ENCODE data around the gene CEP131. TPM values are rescaled to one million over a fixed set of nuclear protein-coding genes. Genes with fewer than 3 reads are reported as not detected.

The CEP131 gene
- total and polyA plus RNA-seq, 5 experiments from 2014 or later = 1.1 to 12.0 (median 4.4) TPM

GRCh38 chr17:81192386-81193050, 30.2 kb downstream of the CEP131 start:
- H3K9me3 Mint-ChIP-seq = no peaks in the 10 kb centered on the region
- H3K4me1 Mint-ChIP-seq = peaks cover 0 to 2% (median 0%) of the 10 kb centered on the region in 4 donors
- peaks cover 0 to 3% (median 0%) of the 10 kb centered on the region in 3 donors for H3K36me3 Mint-ChIP-seq
- no peak overlapping the region for H3K27ac Mint-ChIP-seq
- no peak for DNase-seq
- ATAC-seq = no peak
- H3K4me3 Mint-ChIP-seq = no peak overlapping the region
- POLR2A ChIA-PET = no interaction called here
- H3K27me3 Mint-ChIP-seq = no peaks in the 10 kb centered on the region

DNA sequence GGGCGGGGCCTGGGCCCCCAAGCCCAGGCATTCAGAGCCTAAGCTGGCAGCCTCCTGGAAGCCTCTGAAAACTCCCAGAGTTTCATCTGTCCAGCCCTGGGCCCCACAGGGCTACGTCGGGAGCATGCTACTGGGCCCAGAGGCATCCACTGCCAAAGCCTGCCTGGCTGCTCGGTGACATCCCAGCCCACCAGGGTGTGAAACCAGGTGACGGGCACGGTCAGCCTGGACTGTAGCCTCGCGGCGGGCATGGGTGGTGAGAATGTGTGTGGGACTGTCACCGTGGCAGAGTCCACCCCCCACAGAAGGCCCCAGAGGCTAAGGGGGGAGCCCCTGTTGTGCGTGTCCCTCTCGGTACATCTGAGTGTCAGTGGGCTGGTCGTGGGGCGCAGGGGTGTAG, 31.1 kb downstream of the CEP131 start:
- no peaks in the 10 kb centered on the region for H3K9me3 Mint-ChIP-seq
- no peak overlapping the region for H3K27ac Mint-ChIP-seq
- peaks cover 0 to 2% (median 0%) of the 10 kb centered on the region in 4 donors for H3K4me1 Mint-ChIP-seq
- H3K27me3 Mint-ChIP-seq = no peaks in the 10 kb centered on the region
- ATAC-seq = no peak
- H3K36me3 Mint-ChIP-seq = peaks cover 0 to 3% (median 0%) of the 10 kb centered on the region in 3 donors
- H3K4me3 Mint-ChIP-seq = no peak overlapping the region
- DNase-seq = no peak
- POLR2A ChIA-PET = no interaction called here

DNA sequence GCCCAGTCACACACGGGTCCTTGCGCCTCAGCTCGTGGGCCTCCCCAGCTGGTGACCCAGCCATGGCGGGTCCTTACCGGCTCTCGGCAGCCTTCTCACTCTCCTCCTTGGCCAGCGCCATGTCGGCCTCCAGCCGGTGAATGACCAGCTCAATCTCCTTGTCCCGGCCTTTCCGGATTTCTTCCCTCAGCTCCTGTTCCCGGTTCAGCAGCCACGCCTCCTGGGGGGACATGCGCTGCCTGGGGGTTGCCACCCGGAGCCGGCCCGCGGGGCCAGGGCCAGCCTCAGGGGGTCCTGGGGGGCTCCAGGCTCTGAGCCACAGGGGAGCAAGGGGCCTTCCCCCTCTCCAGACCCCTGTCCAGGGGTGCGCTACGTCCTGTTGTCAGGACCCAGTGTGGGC, 31.6 kb downstream of the CEP131 start:
- POLR2A ChIA-PET = no interaction called here
- no peak overlapping the region for H3K4me3 Mint-ChIP-seq
- peaks cover 0 to 3% (median 0%) of the 10 kb centered on the region in 3 donors for H3K36me3 Mint-ChIP-seq
- no peak for DNase-seq
- H3K4me1 Mint-ChIP-seq = peaks cover 0 to 2% (median 0%) of the 10 kb centered on the region in 4 donors
- H3K27me3 Mint-ChIP-seq = no peaks in the 10 kb centered on the region
- no peak overlapping the region for H3K27ac Mint-ChIP-seq
- H3K9me3 Mint-ChIP-seq = no peaks in the 10 kb centered on the region
- ATAC-seq = no peak

DNA sequence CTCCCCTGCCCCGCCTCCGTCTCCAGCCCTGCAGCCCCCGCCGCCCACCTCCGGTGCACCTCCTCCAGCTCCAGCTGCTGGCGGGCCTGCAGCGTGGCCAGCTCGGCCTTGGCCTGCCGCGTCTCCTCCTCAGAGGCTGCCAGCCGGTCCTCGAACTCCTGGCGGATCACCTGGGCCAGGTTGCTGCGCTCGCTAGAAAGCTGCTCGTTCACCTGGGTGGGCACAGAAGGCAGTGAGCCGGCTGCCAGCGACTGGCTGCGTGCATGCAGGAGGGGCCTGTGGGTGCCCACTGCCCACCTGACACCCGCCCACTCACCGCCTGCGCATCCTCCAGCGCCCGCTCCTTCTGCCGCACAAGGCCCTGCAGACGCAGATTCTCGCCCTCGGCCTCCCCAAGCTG, 32.2 kb downstream of the CEP131 start:
- POLR2A ChIA-PET = no interaction called here
- DNase-seq (no peak), ATAC-seq (no peak)
- H3K9me3 Mint-ChIP-seq = no peaks in the 10 kb centered on the region
- peaks cover 0 to 3% (median 0%) of the 10 kb centered on the region in 3 donors for H3K36me3 Mint-ChIP-seq
- H3K4me1 Mint-ChIP-seq = peaks cover 0 to 2% (median 0%) of the 10 kb centered on the region in 4 donors
- no peaks in the 10 kb centered on the region for H3K27me3 Mint-ChIP-seq
- H3K27ac Mint-ChIP-seq = no peak overlapping the region
- H3K4me3 Mint-ChIP-seq = no peak overlapping the region

GRCh38 chr17:81189670-81190530, 32.9 kb downstream of the CEP131 start:
- H3K27ac Mint-ChIP-seq = no peak overlapping the region
- H3K36me3 Mint-ChIP-seq = peaks cover 0 to 3% (median 0%) of the 10 kb centered on the region in 3 donors
- no peak overlapping the region for H3K4me3 Mint-ChIP-seq
- H3K9me3 Mint-ChIP-seq = no peaks in the 10 kb centered on the region
- H3K4me1 Mint-ChIP-seq = peaks cover 0 to 2% (median 0%) of the 10 kb centered on the region in 4 donors
- POLR2A ChIA-PET = no interaction called here
- DNase-seq (no peak), ATAC-seq (no peak)
- no peaks in the 10 kb centered on the region for H3K27me3 Mint-ChIP-seq

GRCh38 chr17:81189016-81189415, 33.7 kb downstream of the CEP131 start:
- H3K27ac Mint-ChIP-seq = peak overlapping the region in 2 of 10 donors; percentile 9 to 52
- ATAC-seq (no peak), DNase-seq (no peak)
- H3K27me3 Mint-ChIP-seq = peaks cover 0 to 2% (median 0%) of the 10 kb centered on the region in 5 donors
- H3K4me3 Mint-ChIP-seq = no peak overlapping the region
- POLR2A ChIA-PET = no interaction called here
- no peaks in the 10 kb centered on the region for H3K9me3 Mint-ChIP-seq
- H3K36me3 Mint-ChIP-seq = no peaks in the 10 kb centered on the region
- H3K4me1 Mint-ChIP-seq = peaks cover 0 to 2% (median 0%) of the 10 kb centered on the region in 4 donors

DNA sequence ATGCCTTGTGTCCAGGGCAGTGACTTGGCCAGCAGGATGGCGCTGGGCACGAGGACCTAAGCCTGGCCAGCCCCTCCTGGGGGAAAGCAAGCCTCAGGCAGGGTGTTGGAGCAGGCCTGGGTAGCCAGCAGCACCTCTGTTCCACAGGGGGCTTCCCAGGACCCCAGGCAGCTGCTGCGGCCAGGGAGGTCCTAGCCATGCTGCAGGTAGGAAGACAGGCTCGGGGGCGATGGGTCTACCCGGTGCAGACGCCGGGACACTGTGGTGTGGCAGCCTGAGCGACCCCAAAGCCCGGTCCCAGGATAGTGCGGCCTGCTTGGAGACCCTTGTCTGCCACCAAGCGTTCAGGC, 34.3 kb downstream of the CEP131 start:
- no peak overlapping the region for H3K27ac Mint-ChIP-seq
- H3K4me1 Mint-ChIP-seq = peaks cover 0 to 2% (median 0%) of the 10 kb centered on the region in 4 donors
- DNase-seq (no peak), ATAC-seq (no peak)
- H3K9me3 Mint-ChIP-seq = no peaks in the 10 kb centered on the region
- peaks cover 0 to 2% (median 0%) of the 10 kb centered on the region in 5 donors for H3K27me3 Mint-ChIP-seq
- no peak overlapping the region for H3K4me3 Mint-ChIP-seq
- no peaks in the 10 kb centered on the region for H3K36me3 Mint-ChIP-seq
- POLR2A ChIA-PET = no interaction called here

GRCh38 chr17:81187586-81188490, 34.9 kb downstream of the CEP131 start:
- no peaks in the 10 kb centered on the region for H3K9me3 Mint-ChIP-seq
- POLR2A ChIA-PET = no interaction called here
- H3K4me3 Mint-ChIP-seq = no peak overlapping the region

GRCh38 chr17:81187120-81187519, 35.6 kb downstream of the CEP131 start:
- H3K27me3 Mint-ChIP-seq = peaks cover 0 to 4% (median 2%) of the 10 kb centered on the region in 5 donors
- peaks cover 0 to 2% (median 0%) of the 10 kb centered on the region in 4 donors for H3K4me1 Mint-ChIP-seq
- H3K9me3 Mint-ChIP-seq = no peaks in the 10 kb centered on the region
- H3K27ac Mint-ChIP-seq = no peak overlapping the region
- ATAC-seq = no peak
- no peak for DNase-seq
- POLR2A ChIA-PET = no interaction called here
- H3K4me3 Mint-ChIP-seq = no peak overlapping the region
- no peaks in the 10 kb centered on the region for H3K36me3 Mint-ChIP-seq

More at GRCh38 chr17:81187586-81188490, 34.9 kb downstream of the CEP131 start:
- Mint-ChIP-seq H3K27me3 (peaks cover 0 to 2% (median 2%) of the 10 kb centered on the region in 5 donors), H3K4me1 (peaks cover 0 to 2% (median 0%) of the 10 kb centered on the region in 4 donors), H3K36me3 (no peaks in the 10 kb centered on the region), H3K27ac (no peak overlapping the region)
- no peak for ATAC-seq
- DNase-seq = no peak

DNA sequence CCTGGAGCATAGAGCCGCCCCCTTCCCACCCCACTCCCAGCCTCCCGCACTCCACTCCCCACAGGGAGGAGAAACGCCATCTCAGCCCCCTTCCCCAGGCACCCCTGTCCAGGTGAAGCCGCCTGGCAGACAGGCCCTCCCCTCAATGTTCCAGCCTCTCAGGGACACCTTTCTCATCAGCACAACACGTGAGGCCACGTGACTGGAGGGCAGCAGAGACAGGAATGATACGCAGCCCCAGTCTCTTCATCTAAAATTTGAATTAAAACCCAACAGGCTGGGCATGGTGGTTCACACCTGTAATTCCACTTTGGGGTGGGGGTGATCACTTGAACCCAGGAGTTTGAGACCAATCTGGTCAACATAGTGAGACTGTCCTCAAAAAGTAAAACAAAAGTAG, 36.6 kb downstream of the CEP131 start:
- H3K9me3 Mint-ChIP-seq = no peaks in the 10 kb centered on the region

DNA sequence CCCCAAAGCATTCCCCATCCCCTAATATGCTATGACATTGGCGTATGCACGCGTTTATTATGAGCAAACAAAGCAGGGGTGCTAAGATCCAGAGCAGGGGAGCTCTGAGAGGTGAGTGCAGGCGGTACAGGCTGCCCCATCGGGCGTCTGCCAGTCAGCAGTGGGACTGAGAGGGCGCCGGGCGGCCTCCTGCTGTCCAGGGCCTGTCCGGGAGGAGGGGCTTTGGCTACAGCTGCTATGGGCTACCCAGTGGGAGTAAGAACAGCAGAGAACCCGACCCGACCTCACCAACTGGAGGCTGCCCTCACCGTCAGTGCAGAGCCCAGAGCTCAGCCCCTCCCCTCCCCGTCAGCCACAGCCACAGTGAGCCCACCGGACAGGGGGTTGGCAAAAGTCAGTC, 38.2 kb downstream of the CEP131 start:
- DNase-seq = no peak
- no peak overlapping the region for H3K4me3 Mint-ChIP-seq
- ATAC-seq = no peak
- H3K4me1 Mint-ChIP-seq = peaks cover 0 to 2% (median 0%) of the 10 kb centered on the region in 4 donors
- peaks cover 0 to 4% (median 2%) of the 10 kb centered on the region in 5 donors for H3K27me3 Mint-ChIP-seq
- POLR2A ChIA-PET = no interaction called here
- H3K36me3 Mint-ChIP-seq = no peaks in the 10 kb centered on the region
- no peaks in the 10 kb centered on the region for H3K9me3 Mint-ChIP-seq
- no peak overlapping the region for H3K27ac Mint-ChIP-seq

More for the DNA sequence above, 36.6 kb downstream of the CEP131 start:
- ATAC-seq (no peak), DNase-seq (no peak)
- no peak overlapping the region for H3K4me3 Mint-ChIP-seq
- H3K36me3 Mint-ChIP-seq = no peaks in the 10 kb centered on the region
- peaks cover 0 to 2% (median 0%) of the 10 kb centered on the region in 4 donors for H3K4me1 Mint-ChIP-seq
- peaks cover 0 to 4% (median 2%) of the 10 kb centered on the region in 5 donors for H3K27me3 Mint-ChIP-seq
- POLR2A ChIA-PET = no interaction called here
- no peak overlapping the region for H3K27ac Mint-ChIP-seq

DNA sequence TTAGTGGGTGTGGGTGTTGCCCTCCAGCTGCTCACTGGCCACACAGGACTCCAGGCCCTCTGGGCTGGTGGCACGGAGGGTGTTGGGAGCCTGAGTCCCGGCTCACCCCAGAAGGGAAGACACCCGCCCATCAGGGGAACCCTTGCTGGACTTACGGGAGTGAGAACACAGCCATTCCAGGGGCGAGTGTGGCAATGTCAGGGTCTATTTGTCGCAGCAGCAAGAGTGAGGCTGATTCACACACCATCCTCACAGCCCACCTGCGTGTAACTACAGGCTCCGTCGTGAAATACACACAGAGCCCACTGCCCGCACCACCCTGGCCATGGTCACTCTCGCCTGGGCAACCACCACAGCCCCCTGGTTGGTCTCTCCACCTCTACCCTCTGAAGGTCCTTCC, 39.0 kb downstream of the CEP131 start:
- Mint-ChIP-seq H3K4me3 (no peak overlapping the region), H3K27me3 (peaks cover 0 to 4% (median 2%) of the 10 kb centered on the region in 5 donors), H3K27ac (no peak overlapping the region), H3K4me1 (no peaks in the 10 kb centered on the region), H3K9me3 (no peaks in the 10 kb centered on the region), H3K36me3 (no peaks in the 10 kb centered on the region)
- ATAC-seq (no peak), DNase-seq (no peak)
- POLR2A ChIA-PET = no interaction called here
